Activated naive CD8-positive, alpha-beta T cell (primary cell): ENCODE results near the gene ATG7.
A peak's percentile ranks its signal among the peaks of the same experiment; 100 is the strongest.
"Not testable (repeated sequence)": the region's sequence is repeated elsewhere in the genome, so short reads cannot be mapped to it uniquely, and the experiment has no call there.

ENCODE experiments used
- H3K27ac Mint-ChIP-seq: one replicate; pipeline ENCODE4 v1.8.0; 2021; ENCODE audit warnings: mixed read lengths
- H3K27me3 Mint-ChIP-seq: one replicate; pipeline ENCODE4 v1.8.0; 2021; ENCODE audit warnings: mixed read lengths
- H3K36me3 Mint-ChIP-seq: one replicate; pipeline ENCODE4 v1.8.0; 2021; ENCODE audit warnings: mixed read lengths
- H3K4me1 Mint-ChIP-seq: one replicate; pipeline ENCODE4 v1.8.0; 2021; ENCODE audit warnings: low read depth, mixed read lengths
- H3K4me3 Mint-ChIP-seq: one replicate; pipeline ENCODE4 v1.8.0; 2021; ENCODE audit warnings: mild to moderate bottlenecking, mixed read lengths
- H3K9me3 Mint-ChIP-seq: one replicate; pipeline ENCODE4 v1.8.0; 2021; ENCODE audit warnings: low read depth, mixed read lengths

Gene ATG7

GRCh38 chr3:11593318-11594034 lies 321.3 kb downstream of the ATG7 start:
- H3K9me3 Mint-ChIP-seq, result no peaks in the 10 kb centered on the region
- H3K4me1 Mint-ChIP-seq, result peaks cover 33% of the 10 kb centered on the region

GRCh38 chr3:11595024-11595423 lies 322.8 kb downstream of the ATG7 start:
- peaks cover 25% of the 10 kb centered on the region for H3K36me3 Mint-ChIP-seq
- not testable (repeated sequence) for H3K27ac Mint-ChIP-seq, H3K9me3 Mint-ChIP-seq, H3K4me3 Mint-ChIP-seq, H3K27me3 Mint-ChIP-seq
- H3K4me1 Mint-ChIP-seq, result peaks cover 23% of the 10 kb centered on the region

More at GRCh38 chr3:11593318-11594034, 321.3 kb downstream of the ATG7 start:
- H3K27ac Mint-ChIP-seq, result no peak overlapping the region
- no peaks in the 10 kb centered on the region for H3K27me3 Mint-ChIP-seq
- H3K4me3 Mint-ChIP-seq, result no peak overlapping the region
- H3K36me3 Mint-ChIP-seq, result peaks cover 22% of the 10 kb centered on the region

- H3K9me3 Mint-ChIP-seq, result no peaks in the 10 kb centered on the region
- H3K36me3 Mint-ChIP-seq, result peaks cover 31% of the 10 kb centered on the region
- H3K4me3 Mint-ChIP-seq, result no peak overlapping the region
- H3K27ac Mint-ChIP-seq, result no peak overlapping the region
- H3K4me1 Mint-ChIP-seq, result peaks cover 20% of the 10 kb centered on the region
- no peaks in the 10 kb centered on the region for H3K27me3 Mint-ChIP-seq
These were observed 324.2 kb downstream of the ATG7 start for GRCh38 chr3:11596387-11596786.

- Mint-ChIP-seq H3K4me1 (peaks cover 33% of the 10 kb centered on the region), H3K4me3 (no peak overlapping the region), H3K9me3 (no peaks in the 10 kb centered on the region), H3K27me3 (no peaks in the 10 kb centered on the region), H3K27ac (peak overlapping the region; percentile 61), H3K36me3 (peaks cover 31% of the 10 kb centered on the region)
These were observed 328.5 kb downstream of the ATG7 start for GRCh38 chr3:11600501-11601282.

- Mint-ChIP-seq H3K27ac (peak overlapping the region; percentile 77), H3K27me3 (no peaks in the 10 kb centered on the region), H3K9me3 (no peaks in the 10 kb centered on the region), H3K4me3 (peak overlapping the region; percentile 57), H3K4me1 (peaks cover 41% of the 10 kb centered on the region), H3K36me3 (peaks cover 31% of the 10 kb centered on the region)
These were observed 329.4 kb downstream of the ATG7 start for GRCh38 chr3:11601446-11602238.

- H3K9me3 Mint-ChIP-seq, result no peaks in the 10 kb centered on the region
- peak overlapping the region; percentile 77 for H3K27ac Mint-ChIP-seq
- H3K27me3 Mint-ChIP-seq, result no peaks in the 10 kb centered on the region
- peak overlapping the region; percentile 57 for H3K4me3 Mint-ChIP-seq
- peaks cover 25% of the 10 kb centered on the region for H3K36me3 Mint-ChIP-seq
- H3K4me1 Mint-ChIP-seq, result peaks cover 48% of the 10 kb centered on the region
These were observed 330.1 kb downstream of the ATG7 start for GRCh38 chr3:11602239-11602840.

- H3K36me3 Mint-ChIP-seq, result peaks cover 20% of the 10 kb centered on the region
- no peaks in the 10 kb centered on the region for H3K27me3 Mint-ChIP-seq
- H3K4me3 Mint-ChIP-seq, result no peak overlapping the region
- peaks cover 53% of the 10 kb centered on the region for H3K4me1 Mint-ChIP-seq
- no peaks in the 10 kb centered on the region for H3K9me3 Mint-ChIP-seq
- no peak overlapping the region for H3K27ac Mint-ChIP-seq
These were observed 330.8 kb downstream of the ATG7 start for GRCh38 chr3:11602886-11603527.

- H3K9me3 Mint-ChIP-seq, result no peaks in the 10 kb centered on the region
- H3K27ac Mint-ChIP-seq, result no peak overlapping the region
- H3K27me3 Mint-ChIP-seq, result no peaks in the 10 kb centered on the region
- H3K36me3 Mint-ChIP-seq, result peaks cover 20% of the 10 kb centered on the region
- H3K4me3 Mint-ChIP-seq, result no peak overlapping the region
- peaks cover 58% of the 10 kb centered on the region for H3K4me1 Mint-ChIP-seq
These were observed 331.4 kb downstream of the ATG7 start for GRCh38 chr3:11603628-11604027.

GRCh38 chr3:11604139-11604892 lies 332.1 kb downstream of the ATG7 start:
- no peak overlapping the region for H3K27ac Mint-ChIP-seq
- H3K9me3 Mint-ChIP-seq, result no peaks in the 10 kb centered on the region
- H3K4me1 Mint-ChIP-seq, result peaks cover 62% of the 10 kb centered on the region
- peaks cover 17% of the 10 kb centered on the region for H3K36me3 Mint-ChIP-seq
- no peak overlapping the region for H3K4me3 Mint-ChIP-seq
- no peaks in the 10 kb centered on the region for H3K27me3 Mint-ChIP-seq

- no peaks in the 10 kb centered on the region for H3K9me3 Mint-ChIP-seq
- H3K27me3 Mint-ChIP-seq, result no peaks in the 10 kb centered on the region
- no peak overlapping the region for H3K4me3 Mint-ChIP-seq
- peaks cover 72% of the 10 kb centered on the region for H3K4me1 Mint-ChIP-seq
- peaks cover 12% of the 10 kb centered on the region for H3K36me3 Mint-ChIP-seq
- no peak overlapping the region for H3K27ac Mint-ChIP-seq
These were observed 333.2 kb downstream of the ATG7 start for GRCh38 chr3:11605398-11605797.

GRCh38 chr3:11606090-11606784 lies 334.0 kb downstream of the ATG7 start:
- no peak overlapping the region for H3K4me3 Mint-ChIP-seq
- H3K4me1 Mint-ChIP-seq, result peaks cover 76% of the 10 kb centered on the region
- no peak overlapping the region for H3K27ac Mint-ChIP-seq
- no peaks in the 10 kb centered on the region for H3K9me3 Mint-ChIP-seq
- peaks cover 6% of the 10 kb centered on the region for H3K36me3 Mint-ChIP-seq
- H3K27me3 Mint-ChIP-seq, result no peaks in the 10 kb centered on the region

- H3K9me3 Mint-ChIP-seq, result no peaks in the 10 kb centered on the region
- no peaks in the 10 kb centered on the region for H3K27me3 Mint-ChIP-seq
- H3K36me3 Mint-ChIP-seq, result peaks cover 6% of the 10 kb centered on the region
- no peak overlapping the region for H3K4me3 Mint-ChIP-seq
- peak overlapping the region; percentile 18 for H3K27ac Mint-ChIP-seq
- H3K4me1 Mint-ChIP-seq, result peaks cover 72% of the 10 kb centered on the region
These were observed 334.8 kb downstream of the ATG7 start for GRCh38 chr3:11606865-11607440.
